ACHN (cell line): Measurements from ENCODE around the gene SEMA6B.
"Not testable (repeated sequence)": the region's sequence is repeated elsewhere in the genome, so short reads cannot be mapped to it uniquely, and the experiment has no call there.

Source experiments
- DNase-seq: peaks from one replicate; pipeline ENCODE4 v3.0.0-alpha.2; 2015
- in situ Hi-C: cut with HindIII; loops from 2 replicates; pipeline ENCODE4 v1.10.0; 2017; ENCODE audit warnings: low sequenced_read_pairs, low pct_ligation_motif_present, low pct_unique_long_range_greater_than_20kb

The SEMA6B gene

DNA sequence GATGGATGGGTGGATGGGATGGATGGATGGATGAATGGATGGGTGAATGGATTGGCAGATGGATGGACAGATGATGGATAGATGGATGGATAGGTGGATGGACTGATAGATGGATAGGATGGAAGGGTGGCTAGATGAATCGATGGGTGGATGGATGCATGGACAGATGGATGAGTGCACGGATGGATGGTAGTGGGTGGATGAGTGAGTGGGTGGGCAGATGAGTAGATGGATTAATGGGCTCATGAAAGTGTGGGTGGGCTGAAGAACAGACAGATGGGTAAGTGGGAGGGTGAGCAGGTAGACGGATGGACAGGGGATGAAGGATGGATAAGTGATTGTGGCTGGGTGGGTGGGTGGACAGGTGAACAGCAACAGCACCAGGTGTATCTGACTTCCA, 5.7 kb downstream of the SEMA6B start:
- in situ Hi-C loops = no loop called here
- no peak for DNase-seq

DNA sequence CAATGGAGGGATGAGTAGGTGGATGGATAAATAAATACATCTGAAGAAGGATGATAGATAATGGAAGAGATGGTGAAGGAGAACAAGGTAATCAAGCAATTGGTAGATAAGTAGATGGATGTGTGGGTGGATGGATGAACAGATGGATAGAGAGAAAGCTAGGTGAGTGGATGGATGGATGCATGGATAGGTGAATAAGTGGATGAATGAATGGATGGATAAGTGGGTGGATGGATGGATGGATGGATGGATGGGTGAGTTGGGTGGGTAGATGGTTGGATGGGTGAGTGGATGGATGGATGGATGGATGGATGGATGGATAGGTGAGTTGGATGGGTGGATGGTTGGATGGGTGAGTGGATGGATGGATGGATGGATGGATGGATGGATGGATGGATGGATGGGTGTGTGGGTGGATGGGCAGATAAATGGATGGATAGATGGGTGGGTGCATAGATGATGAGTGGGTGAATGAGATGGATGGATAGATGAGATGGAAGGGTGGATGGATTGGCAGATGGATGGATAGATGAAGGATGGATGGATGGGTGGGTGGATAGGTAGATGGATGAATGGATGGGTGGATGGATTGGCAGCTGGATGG, 6.3 kb downstream of the SEMA6B start:
- in situ Hi-C loops = no loop called here
- no peak for DNase-seq

DNA sequence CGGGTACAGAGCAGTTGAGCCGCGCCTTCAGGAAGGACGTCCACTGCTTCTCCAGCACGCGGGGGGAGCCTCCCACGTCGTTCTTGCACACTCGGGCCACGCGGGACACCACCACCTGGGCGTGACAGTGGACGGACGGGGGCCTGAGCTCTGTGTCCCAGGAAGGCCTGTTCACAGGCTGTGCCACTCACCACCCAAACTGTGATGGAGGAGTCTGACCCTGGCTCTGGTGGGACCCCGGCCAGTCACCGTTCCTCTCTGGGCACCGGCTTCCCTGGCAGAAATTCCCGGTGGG, 7.0 kb downstream of the SEMA6B start:
- DNase-seq = no peak
- in situ Hi-C loops = no loop called here

- in situ Hi-C loops = no loop called here
- no peak for DNase-seq
These were observed 8.9 kb downstream of the SEMA6B start for GRCh38 chr19:4550479-4551050.

GRCh38 chr19:4550018-4550417, 9.5 kb downstream of the SEMA6B start:
- in situ Hi-C loops = no loop called here

GRCh38 chr19:4548238-4548584, 11.3 kb downstream of the SEMA6B start:
- in situ Hi-C loops = no loop called here

More at GRCh38 chr19:4550018-4550417, 9.5 kb downstream of the SEMA6B start:
- DNase-seq = no peak

DNA sequence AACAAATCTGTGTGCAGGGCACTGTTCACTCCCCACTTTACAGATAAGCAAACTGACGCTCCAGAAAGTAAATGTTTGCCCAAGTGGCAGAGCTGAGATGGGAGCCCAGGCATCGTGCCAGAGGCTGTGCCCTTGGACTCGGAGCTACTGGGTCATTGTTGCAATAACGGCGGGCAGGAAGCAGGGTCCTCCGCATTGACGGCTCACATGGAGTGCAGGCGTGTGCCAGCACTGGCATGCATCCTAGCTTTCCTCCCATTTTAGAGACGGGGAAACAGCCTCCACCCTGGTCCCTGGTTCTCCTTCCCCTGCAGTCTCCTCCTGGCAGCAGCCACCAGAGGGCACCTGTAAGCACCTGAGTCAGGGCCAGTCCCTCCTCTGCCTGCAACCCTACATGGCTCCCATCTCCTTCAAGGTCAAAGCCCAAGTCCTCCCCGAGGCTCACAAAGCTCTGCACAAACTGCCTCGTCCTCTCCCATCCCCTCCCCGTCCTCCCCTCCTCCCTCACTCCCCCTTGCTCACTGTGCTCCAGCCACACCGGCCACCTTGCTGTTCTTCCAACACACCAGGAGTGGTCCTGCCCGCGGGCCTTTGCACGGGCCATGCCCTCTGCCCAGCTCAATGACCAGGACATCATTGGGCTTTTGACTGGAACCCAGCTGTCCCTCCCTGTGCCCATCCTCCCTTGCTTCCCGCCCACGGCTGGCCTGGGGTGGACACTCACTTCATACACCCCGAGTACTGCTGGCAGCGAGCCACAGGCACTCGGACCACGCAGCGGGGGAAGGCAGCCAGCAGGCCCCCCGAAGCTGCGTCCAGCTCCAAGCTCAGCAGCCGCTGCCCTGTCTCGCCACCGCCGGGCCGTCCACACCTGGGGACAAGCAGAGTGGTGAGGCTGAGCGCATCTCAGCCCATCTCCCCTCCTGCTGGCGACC, 11.9 kb downstream of the SEMA6B start:
- in situ Hi-C loops = no loop called here
- peak; percentile 16 for DNase-seq

More at GRCh38 chr19:4548238-4548584, 11.3 kb downstream of the SEMA6B start:
- DNase-seq = no peak

GRCh38 chr19:4543842-4544647, 15.4 kb downstream of the SEMA6B start:
- in situ Hi-C loops = no loop called here
- DNase-seq = no peak

- in situ Hi-C loops = no loop called here
These were observed 16.3 kb downstream of the SEMA6B start for GRCh38 chr19:4542896-4543841.

DNA sequence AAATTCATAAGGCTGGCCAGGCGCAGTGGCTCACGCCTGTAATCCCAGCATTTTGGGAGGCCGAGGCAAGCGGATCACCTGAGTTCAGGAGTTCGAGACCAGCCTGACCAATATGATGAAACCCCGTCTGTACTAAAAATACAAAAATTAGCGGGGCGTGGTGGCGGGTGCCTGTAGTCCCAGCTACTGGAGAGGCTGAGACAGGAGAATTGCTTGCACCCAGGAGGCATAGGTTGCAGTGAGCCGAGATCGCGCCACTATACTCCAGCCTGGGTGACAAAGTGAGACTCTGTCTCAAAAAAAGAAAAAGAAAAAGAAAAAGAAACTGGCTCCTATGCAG, 17.7 kb downstream of the SEMA6B start:
- in situ Hi-C loops, DNase-seq: not testable (repeated sequence)

More at GRCh38 chr19:4542896-4543841, 16.3 kb downstream of the SEMA6B start:
- no peak for DNase-seq

DNA sequence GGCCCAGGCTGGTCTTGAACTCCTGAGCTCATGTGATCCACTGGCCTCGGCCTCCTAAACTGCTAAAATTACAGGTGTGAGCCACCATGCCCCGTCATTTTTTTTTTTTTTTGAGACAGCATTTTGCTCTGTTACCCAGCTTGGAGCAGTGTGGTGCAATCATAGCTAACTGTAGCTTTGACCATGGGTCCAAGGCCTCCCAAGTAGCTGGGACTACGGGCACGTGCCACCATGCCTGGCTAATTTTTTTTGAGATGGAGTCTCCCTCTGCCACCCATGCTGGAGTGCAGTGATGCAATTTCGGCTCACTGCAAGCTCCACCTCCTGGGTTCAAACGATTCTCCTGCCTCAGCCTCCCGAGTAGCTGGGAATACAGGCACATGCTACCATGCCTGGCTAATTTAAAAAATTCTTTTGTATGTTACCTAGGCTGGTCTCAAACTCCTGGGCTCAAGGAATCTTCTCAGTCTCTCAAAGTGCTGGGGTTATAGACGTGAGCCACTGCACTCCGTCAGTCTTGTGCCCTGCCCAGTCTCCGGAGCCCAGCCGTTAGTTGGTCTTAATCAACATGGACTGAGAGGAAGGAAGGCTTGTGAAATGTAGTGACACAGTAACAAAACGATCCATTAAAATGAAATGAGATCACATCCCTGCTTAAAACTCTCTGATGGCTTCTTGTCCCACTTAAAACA, 18.2 kb downstream of the SEMA6B start:
- no peak for DNase-seq
- in situ Hi-C loops = no loop called here

DNA sequence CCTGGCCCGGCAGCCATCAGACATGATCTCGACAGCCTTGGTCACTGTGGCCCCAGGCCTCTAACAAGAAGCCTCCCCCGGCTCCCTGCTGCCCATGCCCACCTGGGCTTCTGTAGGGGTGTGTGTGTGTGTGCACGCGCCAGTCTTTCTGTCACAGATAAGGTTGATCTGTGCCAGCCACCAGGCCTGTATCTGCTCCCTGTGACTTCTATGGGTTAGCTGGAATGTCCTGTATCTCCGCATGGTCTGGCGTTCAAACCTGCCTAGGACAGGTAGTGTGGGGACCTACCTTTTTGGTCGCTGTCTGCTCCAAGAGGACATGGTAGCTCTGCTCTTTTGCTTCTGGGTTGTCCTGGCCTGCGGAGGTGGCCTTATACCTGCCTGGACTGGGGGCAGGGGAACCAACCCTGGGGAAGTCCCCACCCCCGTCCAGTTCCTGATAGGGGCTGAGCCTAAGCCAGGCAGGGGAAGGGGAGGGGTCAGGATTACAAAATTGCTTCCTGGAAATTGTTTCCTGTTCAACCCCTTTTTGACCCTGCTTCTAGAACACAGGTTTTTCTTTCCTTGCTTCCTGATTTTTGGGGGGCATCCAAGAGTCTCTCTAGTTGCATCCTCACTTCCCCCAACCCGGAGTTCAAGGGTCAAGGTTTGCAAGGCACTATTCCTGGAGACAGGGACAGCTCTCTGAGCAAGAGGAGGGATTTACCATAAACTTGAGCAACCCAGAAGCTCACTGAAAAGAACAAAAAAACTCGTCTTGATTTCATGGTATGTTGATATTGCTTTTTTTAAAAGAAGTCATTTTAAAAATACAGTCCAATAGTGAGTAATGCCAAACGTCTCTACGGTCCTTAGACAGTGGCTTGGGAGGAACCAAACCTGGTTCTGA, 19.5 kb downstream of the SEMA6B start, which contains the start of gene LRG1:
Gene LRG1 (minus strand): TSS at position 344 of the 889 bp plus-strand sequence. CDS start 23 bp downstream, at position 321.
- in situ Hi-C loops = no loop called here
- no peak for DNase-seq

DNA sequence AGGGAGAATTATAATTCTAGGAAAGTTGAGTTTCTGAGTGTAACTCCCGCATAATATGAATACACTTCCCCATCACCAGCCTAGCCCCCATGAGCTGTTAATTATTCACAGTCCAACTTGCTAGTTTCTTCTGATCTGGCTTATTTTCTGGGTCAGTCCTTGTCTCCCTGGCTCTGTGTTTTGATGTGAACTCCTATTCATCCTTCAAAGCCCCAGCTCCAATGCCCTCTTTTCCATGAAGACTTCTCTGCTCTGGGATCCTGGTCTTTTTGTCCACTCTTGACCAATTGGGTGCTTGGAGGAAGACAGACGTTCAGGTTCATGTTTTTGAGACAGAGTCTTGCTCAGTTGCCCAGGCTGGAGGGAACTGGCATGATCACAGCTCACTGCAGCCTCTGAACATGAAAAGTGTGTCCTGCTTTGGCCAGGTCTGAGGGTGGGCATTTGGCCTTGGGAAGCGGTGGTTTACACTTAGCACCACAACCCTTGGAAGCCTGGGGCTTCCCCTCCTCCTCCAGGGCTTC, 20.3 kb downstream of the SEMA6B start:
- in situ Hi-C loops = no loop called here

DNA sequence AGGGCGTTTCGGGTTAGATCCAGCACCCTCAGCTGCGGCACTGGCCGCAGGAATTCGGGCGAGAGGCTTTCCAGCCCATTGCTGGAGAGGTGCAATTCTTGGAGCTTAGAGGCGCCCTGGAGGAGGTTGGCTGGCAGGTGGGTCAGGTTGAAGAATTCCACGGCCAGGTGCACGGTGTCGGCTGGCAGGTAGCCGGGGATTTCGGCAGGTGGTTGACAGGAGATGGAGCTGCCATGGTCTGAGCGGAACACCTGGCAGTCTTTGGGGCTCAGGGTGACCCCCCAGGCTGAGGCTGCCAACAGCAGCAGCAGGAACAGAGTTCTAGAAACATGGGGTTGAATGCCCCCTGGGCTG, 20.9 kb downstream of the SEMA6B start:
- no peak for DNase-seq
- in situ Hi-C loops = no loop called here

More for the DNA sequence above, 20.3 kb downstream of the SEMA6B start:
- DNase-seq = no peak

DNA sequence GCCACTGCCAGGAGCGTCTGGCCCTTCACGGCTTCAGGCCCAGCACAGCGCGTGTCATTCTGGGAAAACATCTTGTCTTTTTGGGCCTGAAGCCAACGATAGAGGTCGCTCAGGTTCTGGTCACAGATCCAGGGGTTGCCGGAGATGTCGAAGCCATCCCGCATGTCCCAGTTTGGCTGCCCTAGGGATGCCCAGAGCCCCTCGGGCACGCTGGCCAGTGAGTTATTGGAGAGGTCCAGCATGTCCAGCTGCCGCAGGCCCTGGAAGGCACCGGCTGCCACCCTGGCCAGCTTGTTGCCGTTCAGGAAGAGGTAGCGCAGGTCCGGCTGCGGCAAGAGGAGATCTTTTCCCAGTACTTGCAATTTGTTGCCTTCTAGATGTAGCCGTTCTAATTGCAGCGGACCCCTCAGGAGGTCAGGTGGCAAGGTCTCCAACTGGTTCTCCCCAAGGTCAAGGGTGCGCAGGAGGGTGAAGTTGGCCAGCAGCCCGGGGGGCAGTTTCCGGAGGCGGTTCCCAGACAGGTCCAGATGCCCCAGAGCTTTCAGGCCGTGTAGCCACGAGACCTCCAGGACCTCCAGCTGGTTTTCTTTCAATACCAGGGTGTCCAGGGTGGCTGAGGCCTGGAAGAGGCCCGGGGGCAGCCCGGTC, 21.4 kb downstream of the SEMA6B start:
- in situ Hi-C loops = no loop called here

DNA sequence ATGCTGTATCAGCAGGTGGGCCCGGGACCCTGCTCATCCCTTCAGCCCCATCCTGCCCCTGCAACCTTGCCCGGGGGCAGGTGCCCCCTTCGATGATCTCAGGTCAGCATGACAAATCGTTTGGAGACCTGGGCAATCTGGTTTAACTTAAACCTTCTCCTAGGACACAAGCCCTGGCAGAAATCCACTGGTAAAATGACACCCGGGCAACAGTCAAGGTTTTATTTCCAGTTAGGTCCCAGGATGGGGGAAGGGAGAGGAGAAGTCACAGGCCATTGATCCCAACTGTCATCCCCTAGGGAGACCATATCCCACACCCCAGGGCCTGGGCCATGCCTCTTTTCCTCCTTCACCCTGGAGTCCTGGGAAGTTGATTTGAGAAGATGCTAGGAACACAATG, 22.7 kb downstream of the SEMA6B start:
- in situ Hi-C loops = no loop called here
- no peak for DNase-seq

More for the DNA sequence above, 21.4 kb downstream of the SEMA6B start:
- no peak for DNase-seq
